WTC11 (cell line): ENCODE data around the gene PSMD11. TPM values are rescaled to one million over a fixed set of nuclear protein-coding genes. Genes with fewer than 3 reads are reported as not detected.
A peak's percentile ranks its signal among the peaks of the same experiment; 100 is the strongest.

Source experiments
- ATAC-seq: fragments of 200-7000 bp; cut with Tn5 transposase; 2 replicates; pipeline ENCODE4 v1.10.0; 2021; ENCODE audit warnings: mild to moderate bottlenecking, moderate library complexity
- CTCF ChIA-PET: fragments of 300-600 bp; sonication (Branson Sonifier 250); formaldehyde crosslinking; loops from one replicate; lab custom pipeline; 2021; ENCODE audit warnings: antibody characterized with exemption; lab: Charles Lee
- POLR2A ChIA-PET: fragments of 350-600 bp; sonication (Branson Sonifier 250); formaldehyde crosslinking; loops from one replicate; lab custom pipeline; 2021; ENCODE audit warnings: antibody characterized with exemption; lab: Charles Lee
- DNase-seq: peaks from one replicate; pipeline ENCODE4 v3.0.0; 2021; ENCODE audit warnings: low spot score
- H3K27ac Mint-ChIP-seq: 2 replicates; pipeline ENCODE4 v1.8.0; 2021; ENCODE audit warnings: mixed read lengths
- H3K27me3 Mint-ChIP-seq: 2 replicates; pipeline ENCODE4 v1.8.0; 2021; ENCODE audit warnings: low read depth, mild to moderate bottlenecking, moderate library complexity, mixed read lengths
- H3K36me3 Mint-ChIP-seq: 2 replicates; pipeline ENCODE4 v1.8.0; 2021; ENCODE audit warnings: mixed read lengths
- H3K4me1 Mint-ChIP-seq: 2 replicates; pipeline ENCODE4 v1.8.0; 2022; ENCODE audit warnings: mixed read lengths
- H3K4me3 Mint-ChIP-seq: 2 replicates; pipeline ENCODE4 v1.8.0; 2021; ENCODE audit warnings: mild to moderate bottlenecking, moderate library complexity, mixed read lengths
- H3K9me3 Mint-ChIP-seq: 2 replicates; pipeline ENCODE4 v1.8.0; 2021; ENCODE audit warnings: mixed read lengths
- CBFB ChIP-seq: sonication (generic); formaldehyde crosslinking; IDR thresholded peaks from 2 replicates; pipeline ENCODE4 v1.8.1; 2022; ENCODE audit warnings: mild to moderate bottlenecking, low read depth, missing genetic modification reagents
- ETV6 ChIP-seq: sonication (generic); formaldehyde crosslinking; IDR thresholded peaks from 2 replicates; pipeline ENCODE4 v1.8.1; 2022; ENCODE audit warnings: mild to moderate bottlenecking, missing genetic modification reagents
- RELA ChIP-seq: sonication (generic); formaldehyde crosslinking; IDR thresholded peaks from 2 replicates; pipeline ENCODE4 v1.8.1; 2022; ENCODE audit warnings: missing genetic modification reagents, mild to moderate bottlenecking, borderline replicate concordance
- TCF7 ChIP-seq: sonication (generic); formaldehyde crosslinking; IDR thresholded peaks from 2 replicates; pipeline ENCODE4 v1.8.0; 2022; ENCODE audit warnings: mild to moderate bottlenecking, low read depth, missing genetic modification reagents, moderate library complexity
- TEAD4 ChIP-seq: sonication (generic); formaldehyde crosslinking; IDR thresholded peaks from 2 replicates; pipeline ENCODE4 v1.8.0; 2022; ENCODE audit warnings: mild to moderate bottlenecking, missing genetic modification reagents
- ZNF232 ChIP-seq: sonication (generic); formaldehyde crosslinking; IDR thresholded peaks from 2 replicates; pipeline ENCODE4 v1.8.0; 2022; ENCODE audit warnings: mild to moderate bottlenecking, missing genetic modification reagents
- total RNA-seq: library from RNA; stranded (reverse); gene quantifications from 3 replicates; pipeline ENCODE4 v1.2.3, GENCODE V29; 2021
- TF ChIP-seq, protein P1 (sequence below): fragments of 250-450 bp; sonication (Bioruptor Pico); IDR thresholded peaks from 2 replicates; pipeline ENCODE4 v1.9.0; 2021; ENCODE audit warnings: mild to moderate bottlenecking
- TF ChIP-seq, protein P2 (sequence below): sonication (generic); formaldehyde crosslinking; IDR thresholded peaks from 2 replicates; pipeline ENCODE4 v1.8.1; 2023; ENCODE audit warnings: mild to moderate bottlenecking, missing genetic modification reagents, borderline replicate concordance
- TF ChIP-seq, protein P3 (sequence below): sonication (generic); formaldehyde crosslinking; IDR thresholded peaks from 2 replicates; pipeline ENCODE4 v1.8.1; 2023; ENCODE audit warnings: mild to moderate bottlenecking, moderate library complexity, missing genetic modification reagents
- TF ChIP-seq, protein P4 (sequence below): fragments of 250-450 bp; sonication (Bioruptor Pico); IDR thresholded peaks from 2 replicates; pipeline ENCODE4 v1.9.0; 2021; ENCODE audit warnings: mild to moderate bottlenecking, borderline replicate concordance
- TF ChIP-seq, protein P5 (sequence below): fragments of 200-600 bp; IDR thresholded peaks from 2 replicates; pipeline ENCODE4 v1.8.0; 2022; ENCODE audit warnings: antibody characterized with exemption
- TF ChIP-seq, protein P6 (sequence below): sonication (generic); formaldehyde crosslinking; IDR thresholded peaks from 2 replicates; pipeline ENCODE4 v1.8.0; 2022; ENCODE audit warnings: missing genetic modification reagents
- TF ChIP-seq, protein P7 (sequence below): fragments of 250-450 bp; sonication (Bioruptor Pico); IDR thresholded peaks from 2 replicates; pipeline ENCODE4 v1.8.0; 2021; ENCODE audit warnings: mild to moderate bottlenecking
- TF ChIP-seq, protein P8 (sequence below): sonication (generic); formaldehyde crosslinking; IDR thresholded peaks from 2 replicates; pipeline ENCODE4 v1.8.0; 2022; ENCODE audit warnings: mild to moderate bottlenecking, missing genetic modification reagents
- TF ChIP-seq, protein P9 (sequence below): sonication (generic); formaldehyde crosslinking; IDR thresholded peaks from 2 replicates; pipeline ENCODE4 v1.8.1; 2022; ENCODE audit warnings: mild to moderate bottlenecking, missing genetic modification reagents, moderate library complexity, borderline replicate concordance

The PSMD11 gene
- total RNA-seq, 1 experiment from 2014 or later = 155 TPM

DNA sequence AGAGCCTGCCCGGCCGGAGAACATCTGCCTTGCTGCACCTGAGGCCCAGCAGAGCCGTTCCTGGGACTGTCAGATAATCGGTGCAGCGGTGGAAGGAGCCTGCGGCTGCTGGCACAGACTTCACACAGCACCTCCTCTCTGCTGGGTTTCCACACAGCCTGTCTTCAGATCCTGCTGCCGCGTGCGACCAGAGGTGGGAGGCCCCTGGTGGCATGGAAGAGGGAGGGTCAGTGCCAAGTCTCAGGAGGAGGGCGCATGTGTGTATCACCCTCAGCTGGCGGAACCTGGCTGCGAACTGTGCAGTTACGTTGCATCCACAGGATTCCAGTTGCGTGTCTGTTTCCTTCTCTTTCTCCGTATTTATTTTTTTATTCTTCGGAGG is 45.8 kb downstream of the PSMD11 start:
- Mint-ChIP-seq H3K36me3 (peaks cover 20% of the 10 kb centered on the region), H3K9me3 (no peaks in the 10 kb centered on the region), H3K27me3 (no peaks in the 10 kb centered on the region), H3K4me3 (peak overlapping the region; percentile 29; the same call in 1 of the 2 replicates), H3K27ac (no peak overlapping the region), H3K4me1 (peaks cover 47% of the 10 kb centered on the region)
- CTCF ChIA-PET = interaction anchor here (1.2 kb wide), 1 partner anchor 169 kb away, joined by 6 read pairs; no protein-coding TSS in a partner anchor
- ATAC-seq = no peak
- POLR2A ChIA-PET = no interaction called here
- DNase-seq = no peak
- TF ChIP-seq, protein P1, sequence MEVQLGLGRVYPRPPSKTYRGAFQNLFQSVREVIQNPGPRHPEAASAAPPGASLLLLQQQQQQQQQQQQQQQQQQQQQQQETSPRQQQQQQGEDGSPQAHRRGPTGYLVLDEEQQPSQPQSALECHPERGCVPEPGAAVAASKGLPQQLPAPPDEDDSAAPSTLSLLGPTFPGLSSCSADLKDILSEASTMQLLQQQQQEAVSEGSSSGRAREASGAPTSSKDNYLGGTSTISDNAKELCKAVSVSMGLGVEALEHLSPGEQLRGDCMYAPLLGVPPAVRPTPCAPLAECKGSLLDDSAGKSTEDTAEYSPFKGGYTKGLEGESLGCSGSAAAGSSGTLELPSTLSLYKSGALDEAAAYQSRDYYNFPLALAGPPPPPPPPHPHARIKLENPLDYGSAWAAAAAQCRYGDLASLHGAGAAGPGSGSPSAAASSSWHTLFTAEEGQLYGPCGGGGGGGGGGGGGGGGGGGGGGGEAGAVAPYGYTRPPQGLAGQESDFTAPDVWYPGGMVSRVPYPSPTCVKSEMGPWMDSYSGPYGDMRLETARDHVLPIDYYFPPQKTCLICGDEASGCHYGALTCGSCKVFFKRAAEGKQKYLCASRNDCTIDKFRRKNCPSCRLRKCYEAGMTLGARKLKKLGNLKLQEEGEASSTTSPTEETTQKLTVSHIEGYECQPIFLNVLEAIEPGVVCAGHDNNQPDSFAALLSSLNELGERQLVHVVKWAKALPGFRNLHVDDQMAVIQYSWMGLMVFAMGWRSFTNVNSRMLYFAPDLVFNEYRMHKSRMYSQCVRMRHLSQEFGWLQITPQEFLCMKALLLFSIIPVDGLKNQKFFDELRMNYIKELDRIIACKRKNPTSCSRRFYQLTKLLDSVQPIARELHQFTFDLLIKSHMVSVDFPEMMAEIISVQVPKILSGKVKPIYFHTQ (CRISPR knock-in tag) = no peak
- TF ChIP-seq, protein P2, sequence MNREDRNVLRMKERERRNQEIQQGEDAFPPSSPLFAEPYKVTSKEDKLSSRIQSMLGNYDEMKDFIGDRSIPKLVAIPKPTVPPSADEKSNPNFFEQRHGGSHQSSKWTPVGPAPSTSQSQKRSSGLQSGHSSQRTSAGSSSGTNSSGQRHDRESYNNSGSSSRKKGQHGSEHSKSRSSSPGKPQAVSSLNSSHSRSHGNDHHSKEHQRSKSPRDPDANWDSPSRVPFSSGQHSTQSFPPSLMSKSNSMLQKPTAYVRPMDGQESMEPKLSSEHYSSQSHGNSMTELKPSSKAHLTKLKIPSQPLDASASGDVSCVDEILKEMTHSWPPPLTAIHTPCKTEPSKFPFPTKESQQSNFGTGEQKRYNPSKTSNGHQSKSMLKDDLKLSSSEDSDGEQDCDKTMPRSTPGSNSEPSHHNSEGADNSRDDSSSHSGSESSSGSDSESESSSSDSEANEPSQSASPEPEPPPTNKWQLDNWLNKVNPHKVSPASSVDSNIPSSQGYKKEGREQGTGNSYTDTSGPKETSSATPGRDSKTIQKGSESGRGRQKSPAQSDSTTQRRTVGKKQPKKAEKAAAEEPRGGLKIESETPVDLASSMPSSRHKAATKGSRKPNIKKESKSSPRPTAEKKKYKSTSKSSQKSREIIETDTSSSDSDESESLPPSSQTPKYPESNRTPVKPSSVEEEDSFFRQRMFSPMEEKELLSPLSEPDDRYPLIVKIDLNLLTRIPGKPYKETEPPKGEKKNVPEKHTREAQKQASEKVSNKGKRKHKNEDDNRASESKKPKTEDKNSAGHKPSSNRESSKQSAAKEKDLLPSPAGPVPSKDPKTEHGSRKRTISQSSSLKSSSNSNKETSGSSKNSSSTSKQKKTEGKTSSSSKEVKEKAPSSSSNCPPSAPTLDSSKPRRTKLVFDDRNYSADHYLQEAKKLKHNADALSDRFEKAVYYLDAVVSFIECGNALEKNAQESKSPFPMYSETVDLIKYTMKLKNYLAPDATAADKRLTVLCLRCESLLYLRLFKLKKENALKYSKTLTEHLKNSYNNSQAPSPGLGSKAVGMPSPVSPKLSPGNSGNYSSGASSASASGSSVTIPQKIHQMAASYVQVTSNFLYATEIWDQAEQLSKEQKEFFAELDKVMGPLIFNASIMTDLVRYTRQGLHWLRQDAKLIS (CRISPR knock-in tag) = no peak
- TF ChIP-seq CBFB (no peak), TCF7 (CRISPR knock-in tag) (no peak), ZNF232 (CRISPR knock-in tag) (no peak), RELA (no peak), TEAD4 (CRISPR knock-in tag) (no peak), ETV6 (CRISPR knock-in tag) (no peak)
- TF ChIP-seq, protein P3, sequence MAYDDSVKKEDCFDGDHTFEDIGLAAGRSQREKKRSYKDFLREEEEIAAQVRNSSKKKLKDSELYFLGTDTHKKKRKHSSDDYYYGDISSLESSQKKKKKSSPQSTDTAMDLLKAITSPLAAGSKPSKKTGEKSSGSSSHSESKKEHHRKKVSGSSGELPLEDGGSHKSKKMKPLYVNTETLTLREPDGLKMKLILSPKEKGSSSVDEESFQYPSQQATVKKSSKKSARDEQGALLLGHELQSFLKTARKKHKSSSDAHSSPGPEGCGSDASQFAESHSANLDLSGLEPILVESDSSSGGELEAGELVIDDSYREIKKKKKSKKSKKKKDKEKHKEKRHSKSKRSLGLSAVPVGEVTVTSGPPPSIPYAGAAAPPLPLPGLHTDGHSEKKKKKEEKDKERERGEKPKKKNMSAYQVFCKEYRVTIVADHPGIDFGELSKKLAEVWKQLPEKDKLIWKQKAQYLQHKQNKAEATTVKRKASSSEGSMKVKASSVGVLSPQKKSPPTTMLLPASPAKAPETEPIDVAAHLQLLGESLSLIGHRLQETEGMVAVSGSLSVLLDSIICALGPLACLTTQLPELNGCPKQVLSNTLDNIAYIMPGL (CRISPR knock-in tag) = no peak
- TF ChIP-seq, protein P4, sequence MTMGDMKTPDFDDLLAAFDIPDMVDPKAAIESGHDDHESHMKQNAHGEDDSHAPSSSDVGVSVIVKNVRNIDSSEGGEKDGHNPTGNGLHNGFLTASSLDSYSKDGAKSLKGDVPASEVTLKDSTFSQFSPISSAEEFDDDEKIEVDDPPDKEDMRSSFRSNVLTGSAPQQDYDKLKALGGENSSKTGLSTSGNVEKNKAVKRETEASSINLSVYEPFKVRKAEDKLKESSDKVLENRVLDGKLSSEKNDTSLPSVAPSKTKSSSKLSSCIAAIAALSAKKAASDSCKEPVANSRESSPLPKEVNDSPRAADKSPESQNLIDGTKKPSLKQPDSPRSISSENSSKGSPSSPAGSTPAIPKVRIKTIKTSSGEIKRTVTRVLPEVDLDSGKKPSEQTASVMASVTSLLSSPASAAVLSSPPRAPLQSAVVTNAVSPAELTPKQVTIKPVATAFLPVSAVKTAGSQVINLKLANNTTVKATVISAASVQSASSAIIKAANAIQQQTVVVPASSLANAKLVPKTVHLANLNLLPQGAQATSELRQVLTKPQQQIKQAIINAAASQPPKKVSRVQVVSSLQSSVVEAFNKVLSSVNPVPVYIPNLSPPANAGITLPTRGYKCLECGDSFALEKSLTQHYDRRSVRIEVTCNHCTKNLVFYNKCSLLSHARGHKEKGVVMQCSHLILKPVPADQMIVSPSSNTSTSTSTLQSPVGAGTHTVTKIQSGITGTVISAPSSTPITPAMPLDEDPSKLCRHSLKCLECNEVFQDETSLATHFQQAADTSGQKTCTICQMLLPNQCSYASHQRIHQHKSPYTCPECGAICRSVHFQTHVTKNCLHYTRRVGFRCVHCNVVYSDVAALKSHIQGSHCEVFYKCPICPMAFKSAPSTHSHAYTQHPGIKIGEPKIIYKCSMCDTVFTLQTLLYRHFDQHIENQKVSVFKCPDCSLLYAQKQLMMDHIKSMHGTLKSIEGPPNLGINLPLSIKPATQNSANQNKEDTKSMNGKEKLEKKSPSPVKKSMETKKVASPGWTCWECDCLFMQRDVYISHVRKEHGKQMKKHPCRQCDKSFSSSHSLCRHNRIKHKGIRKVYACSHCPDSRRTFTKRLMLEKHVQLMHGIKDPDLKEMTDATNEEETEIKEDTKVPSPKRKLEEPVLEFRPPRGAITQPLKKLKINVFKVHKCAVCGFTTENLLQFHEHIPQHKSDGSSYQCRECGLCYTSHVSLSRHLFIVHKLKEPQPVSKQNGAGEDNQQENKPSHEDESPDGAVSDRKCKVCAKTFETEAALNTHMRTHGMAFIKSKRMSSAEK (CRISPR knock-in tag) = no peak
- TF ChIP-seq, protein P5, sequence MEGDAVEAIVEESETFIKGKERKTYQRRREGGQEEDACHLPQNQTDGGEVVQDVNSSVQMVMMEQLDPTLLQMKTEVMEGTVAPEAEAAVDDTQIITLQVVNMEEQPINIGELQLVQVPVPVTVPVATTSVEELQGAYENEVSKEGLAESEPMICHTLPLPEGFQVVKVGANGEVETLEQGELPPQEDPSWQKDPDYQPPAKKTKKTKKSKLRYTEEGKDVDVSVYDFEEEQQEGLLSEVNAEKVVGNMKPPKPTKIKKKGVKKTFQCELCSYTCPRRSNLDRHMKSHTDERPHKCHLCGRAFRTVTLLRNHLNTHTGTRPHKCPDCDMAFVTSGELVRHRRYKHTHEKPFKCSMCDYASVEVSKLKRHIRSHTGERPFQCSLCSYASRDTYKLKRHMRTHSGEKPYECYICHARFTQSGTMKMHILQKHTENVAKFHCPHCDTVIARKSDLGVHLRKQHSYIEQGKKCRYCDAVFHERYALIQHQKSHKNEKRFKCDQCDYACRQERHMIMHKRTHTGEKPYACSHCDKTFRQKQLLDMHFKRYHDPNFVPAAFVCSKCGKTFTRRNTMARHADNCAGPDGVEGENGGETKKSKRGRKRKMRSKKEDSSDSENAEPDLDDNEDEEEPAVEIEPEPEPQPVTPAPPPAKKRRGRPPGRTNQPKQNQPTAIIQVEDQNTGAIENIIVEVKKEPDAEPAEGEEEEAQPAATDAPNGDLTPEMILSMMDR = no peak
- TF ChIP-seq, protein P6, sequence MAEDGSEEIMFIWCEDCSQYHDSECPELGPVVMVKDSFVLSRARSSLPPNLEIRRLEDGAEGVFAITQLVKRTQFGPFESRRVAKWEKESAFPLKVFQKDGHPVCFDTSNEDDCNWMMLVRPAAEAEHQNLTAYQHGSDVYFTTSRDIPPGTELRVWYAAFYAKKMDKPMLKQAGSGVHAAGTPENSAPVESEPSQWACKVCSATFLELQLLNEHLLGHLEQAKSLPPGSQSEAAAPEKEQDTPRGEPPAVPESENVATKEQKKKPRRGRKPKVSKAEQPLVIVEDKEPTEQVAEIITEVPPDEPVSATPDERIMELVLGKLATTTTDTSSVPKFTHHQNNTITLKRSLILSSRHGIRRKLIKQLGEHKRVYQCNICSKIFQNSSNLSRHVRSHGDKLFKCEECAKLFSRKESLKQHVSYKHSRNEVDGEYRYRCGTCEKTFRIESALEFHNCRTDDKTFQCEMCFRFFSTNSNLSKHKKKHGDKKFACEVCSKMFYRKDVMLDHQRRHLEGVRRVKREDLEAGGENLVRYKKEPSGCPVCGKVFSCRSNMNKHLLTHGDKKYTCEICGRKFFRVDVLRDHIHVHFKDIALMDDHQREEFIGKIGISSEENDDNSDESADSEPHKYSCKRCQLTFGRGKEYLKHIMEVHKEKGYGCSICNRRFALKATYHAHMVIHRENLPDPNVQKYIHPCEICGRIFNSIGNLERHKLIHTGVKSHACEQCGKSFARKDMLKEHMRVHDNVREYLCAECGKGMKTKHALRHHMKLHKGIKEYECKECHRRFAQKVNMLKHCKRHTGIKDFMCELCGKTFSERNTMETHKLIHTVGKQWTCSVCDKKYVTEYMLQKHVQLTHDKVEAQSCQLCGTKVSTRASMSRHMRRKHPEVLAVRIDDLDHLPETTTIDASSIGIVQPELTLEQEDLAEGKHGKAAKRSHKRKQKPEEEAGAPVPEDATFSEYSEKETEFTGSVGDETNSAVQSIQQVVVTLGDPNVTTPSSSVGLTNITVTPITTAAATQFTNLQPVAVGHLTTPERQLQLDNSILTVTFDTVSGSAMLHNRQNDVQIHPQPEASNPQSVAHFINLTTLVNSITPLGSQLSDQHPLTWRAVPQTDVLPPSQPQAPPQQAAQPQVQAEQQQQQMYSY (CRISPR knock-in tag) = no peak
- TF ChIP-seq, protein P7, sequence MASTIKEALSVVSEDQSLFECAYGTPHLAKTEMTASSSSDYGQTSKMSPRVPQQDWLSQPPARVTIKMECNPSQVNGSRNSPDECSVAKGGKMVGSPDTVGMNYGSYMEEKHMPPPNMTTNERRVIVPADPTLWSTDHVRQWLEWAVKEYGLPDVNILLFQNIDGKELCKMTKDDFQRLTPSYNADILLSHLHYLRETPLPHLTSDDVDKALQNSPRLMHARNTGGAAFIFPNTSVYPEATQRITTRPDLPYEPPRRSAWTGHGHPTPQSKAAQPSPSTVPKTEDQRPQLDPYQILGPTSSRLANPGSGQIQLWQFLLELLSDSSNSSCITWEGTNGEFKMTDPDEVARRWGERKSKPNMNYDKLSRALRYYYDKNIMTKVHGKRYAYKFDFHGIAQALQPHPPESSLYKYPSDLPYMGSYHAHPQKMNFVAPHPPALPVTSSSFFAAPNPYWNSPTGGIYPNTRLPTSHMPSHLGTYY (CRISPR knock-in tag) = no peak
- TF ChIP-seq, protein P8, sequence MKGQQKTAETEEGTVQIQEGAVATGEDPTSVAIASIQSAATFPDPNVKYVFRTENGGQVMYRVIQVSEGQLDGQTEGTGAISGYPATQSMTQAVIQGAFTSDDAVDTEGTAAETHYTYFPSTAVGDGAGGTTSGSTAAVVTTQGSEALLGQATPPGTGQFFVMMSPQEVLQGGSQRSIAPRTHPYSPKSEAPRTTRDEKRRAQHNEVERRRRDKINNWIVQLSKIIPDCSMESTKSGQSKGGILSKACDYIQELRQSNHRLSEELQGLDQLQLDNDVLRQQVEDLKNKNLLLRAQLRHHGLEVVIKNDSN = no peak
- TF ChIP-seq, protein P9, sequence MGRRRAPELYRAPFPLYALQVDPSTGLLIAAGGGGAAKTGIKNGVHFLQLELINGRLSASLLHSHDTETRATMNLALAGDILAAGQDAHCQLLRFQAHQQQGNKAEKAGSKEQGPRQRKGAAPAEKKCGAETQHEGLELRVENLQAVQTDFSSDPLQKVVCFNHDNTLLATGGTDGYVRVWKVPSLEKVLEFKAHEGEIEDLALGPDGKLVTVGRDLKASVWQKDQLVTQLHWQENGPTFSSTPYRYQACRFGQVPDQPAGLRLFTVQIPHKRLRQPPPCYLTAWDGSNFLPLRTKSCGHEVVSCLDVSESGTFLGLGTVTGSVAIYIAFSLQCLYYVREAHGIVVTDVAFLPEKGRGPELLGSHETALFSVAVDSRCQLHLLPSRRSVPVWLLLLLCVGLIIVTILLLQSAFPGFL = no peak
